Measurements from ENCODE around the gene PBRM1. TPM values are rescaled to one million over a fixed set of nuclear protein-coding genes. Genes with fewer than 3 reads are reported as not detected.

PBRM1 gene
- total RNA-seq, 6 experiments from 2014 or later: 17.1 to 36.4 (median 27.2) TPM

- no peak for DNase-seq
- Histone ChIP-seq H3K9me3 (no peaks in the 10 kb centered on the region), H3K4me3 (no peak overlapping the region), H3K36me3 (no peaks in the 10 kb centered on the region), H3K27ac (no peak overlapping the region), H3K27me3 (no peaks in the 10 kb centered on the region), H3K4me1 (no peaks in the 10 kb centered on the region)
- ATAC-seq: no peak
- TF ChIP-seq POLR2A (IDR thresholded peaks at IDR 0.05): no peak
- TF ChIP-seq CTCF (IDR thresholded peaks at IDR 0.05): no peak
- 82% methylated on average over 8 of the region's 19 CpGs for WGBS (ENCODE audit: insufficient coverage, low coverage, low lambda C conversion rate, missing lambda C conversion rate)
- intact Hi-C loops (cut with DNase I): no loop called here
These were observed 169.1 kb downstream of the PBRM1 start for GRCh38 chr3:52516509-52517195.

DNA sequence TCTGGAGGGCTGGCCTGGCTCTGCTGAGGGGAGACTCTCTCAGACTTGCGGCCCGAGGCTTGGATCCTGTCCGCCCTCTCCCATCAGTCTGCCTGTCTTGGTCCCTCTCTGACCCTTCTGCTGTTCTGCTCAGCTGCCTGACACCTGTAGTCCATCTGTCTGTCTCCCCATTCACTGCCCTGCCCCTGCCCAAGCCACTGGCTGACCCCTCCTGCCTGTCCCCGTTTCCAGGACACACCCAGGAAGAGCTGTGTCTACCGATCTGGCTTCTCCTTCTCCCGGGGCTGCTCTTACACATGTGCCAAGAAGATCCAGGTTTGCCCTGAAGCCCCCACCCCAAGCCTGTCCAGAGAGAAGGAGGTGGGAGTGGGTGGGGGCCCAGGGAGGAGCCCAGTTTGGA lies 170.5 kb downstream of the PBRM1 start:
- Histone ChIP-seq H3K36me3 (no peaks in the 10 kb centered on the region), H3K4me1 (no peaks in the 10 kb centered on the region), H3K4me3 (no peak overlapping the region), H3K27me3 (no peaks in the 10 kb centered on the region), H3K9me3 (no peaks in the 10 kb centered on the region), H3K27ac (no peak overlapping the region)
- no peak for TF ChIP-seq CTCF (IDR thresholded peaks at IDR 0.05)
- no peak for TF ChIP-seq POLR2A (IDR thresholded peaks at IDR 0.05)
- WGBS (ENCODE audit: insufficient coverage, low coverage, low lambda C conversion rate, missing lambda C conversion rate): 0% methylated on average over 3 of the region's 6 CpGs
- ATAC-seq: no peak
- no peak for DNase-seq
- intact Hi-C loops (cut with DNase I): no loop called here

DNA sequence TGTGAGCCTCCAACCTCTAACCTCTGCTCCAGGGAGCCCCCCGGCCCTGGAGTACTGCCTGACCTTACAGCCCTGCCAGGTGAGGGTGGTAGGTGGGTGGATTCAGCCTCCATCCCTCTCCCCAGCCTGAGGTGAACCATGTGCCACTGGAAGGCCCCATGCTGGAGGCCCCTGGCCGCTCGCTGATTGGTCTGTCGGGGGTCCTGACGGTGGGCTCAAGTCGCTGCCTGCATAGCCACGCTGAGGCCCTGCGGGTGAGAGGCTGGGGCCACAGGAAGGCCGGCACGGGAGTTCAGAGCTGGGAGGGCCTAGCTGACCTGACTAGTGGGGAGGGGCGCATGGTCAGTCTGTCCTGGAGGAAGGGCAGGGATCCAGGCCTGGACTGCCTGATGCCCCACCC lies 171.1 kb downstream of the PBRM1 start:
- 67% methylated on average over 1 of the region's 11 CpGs for WGBS (ENCODE audit: insufficient coverage, low coverage, low lambda C conversion rate, missing lambda C conversion rate)
- Histone ChIP-seq H3K27me3 (no peaks in the 10 kb centered on the region), H3K4me3 (no peak overlapping the region), H3K27ac (no peak overlapping the region), H3K36me3 (no peaks in the 10 kb centered on the region), H3K9me3 (no peaks in the 10 kb centered on the region), H3K4me1 (no peaks in the 10 kb centered on the region)
- DNase-seq: no peak
- TF ChIP-seq POLR2A (IDR thresholded peaks at IDR 0.05): no peak
- TF ChIP-seq CTCF (IDR thresholded peaks at IDR 0.05): no peak
- intact Hi-C loops (cut with DNase I): no loop called here
- no peak for ATAC-seq

DNA sequence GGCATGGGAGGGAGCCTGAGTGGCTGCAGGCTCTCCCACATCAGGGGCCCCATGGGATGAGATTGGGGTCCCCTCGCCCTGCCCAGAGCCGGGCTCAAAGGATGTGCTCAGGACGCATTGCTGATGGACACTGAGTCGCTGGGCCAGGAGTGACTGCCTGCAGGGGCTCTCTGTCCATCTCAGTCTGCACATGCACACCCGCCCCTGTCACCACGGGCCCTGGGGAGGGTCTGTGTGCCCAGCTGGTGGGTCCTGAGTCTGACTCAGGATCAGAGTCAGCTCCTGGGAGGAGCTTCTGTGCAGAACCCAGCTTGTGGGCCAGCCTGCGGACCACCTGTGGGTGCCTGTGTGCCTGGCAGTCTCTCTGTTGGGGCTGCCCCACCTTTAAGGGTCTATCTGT lies 172.4 kb downstream of the PBRM1 start:
- ATAC-seq (no peak), DNase-seq (no peak)
- H3K4me3 ChIP-seq: no peak overlapping the region
- H3K36me3 ChIP-seq: no peaks in the 10 kb centered on the region
- TF ChIP-seq POLR2A (IDR thresholded peaks at IDR 0.05) (no peak), CTCF (IDR thresholded peaks at IDR 0.05) (no peak)
- no peak overlapping the region for H3K27ac ChIP-seq
- H3K9me3 ChIP-seq: no peaks in the 10 kb centered on the region
- no peaks in the 10 kb centered on the region for H3K27me3 ChIP-seq
- intact Hi-C loops (cut with DNase I): no loop called here
- WGBS (ENCODE audit: insufficient coverage, low coverage, low lambda C conversion rate, missing lambda C conversion rate): no CpG with 5 or more reads among the region's 7 CpGs
- H3K4me1 ChIP-seq: no peaks in the 10 kb centered on the region
